ENCODE measurements around the gene STAU1. TPM values are rescaled to one million over a fixed set of nuclear protein-coding genes. Genes with fewer than 3 reads are reported as not detected.
A peak's percentile ranks its signal among the peaks of the same experiment; 100 is the strongest.

The STAU1 gene
- total and polyA plus RNA-seq, 8 donors: 18.9 to 62.8 (median 55.3) TPM

GRCh38 chr20:49161428-49162152 lies 26.5 kb downstream of the STAU1 start:
- peak in 1 of 4 donors; percentile 26 for ATAC-seq
- TF ChIP-seq, protein P1, sequence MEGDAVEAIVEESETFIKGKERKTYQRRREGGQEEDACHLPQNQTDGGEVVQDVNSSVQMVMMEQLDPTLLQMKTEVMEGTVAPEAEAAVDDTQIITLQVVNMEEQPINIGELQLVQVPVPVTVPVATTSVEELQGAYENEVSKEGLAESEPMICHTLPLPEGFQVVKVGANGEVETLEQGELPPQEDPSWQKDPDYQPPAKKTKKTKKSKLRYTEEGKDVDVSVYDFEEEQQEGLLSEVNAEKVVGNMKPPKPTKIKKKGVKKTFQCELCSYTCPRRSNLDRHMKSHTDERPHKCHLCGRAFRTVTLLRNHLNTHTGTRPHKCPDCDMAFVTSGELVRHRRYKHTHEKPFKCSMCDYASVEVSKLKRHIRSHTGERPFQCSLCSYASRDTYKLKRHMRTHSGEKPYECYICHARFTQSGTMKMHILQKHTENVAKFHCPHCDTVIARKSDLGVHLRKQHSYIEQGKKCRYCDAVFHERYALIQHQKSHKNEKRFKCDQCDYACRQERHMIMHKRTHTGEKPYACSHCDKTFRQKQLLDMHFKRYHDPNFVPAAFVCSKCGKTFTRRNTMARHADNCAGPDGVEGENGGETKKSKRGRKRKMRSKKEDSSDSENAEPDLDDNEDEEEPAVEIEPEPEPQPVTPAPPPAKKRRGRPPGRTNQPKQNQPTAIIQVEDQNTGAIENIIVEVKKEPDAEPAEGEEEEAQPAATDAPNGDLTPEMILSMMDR (IDR thresholded peaks at IDR 0.05): no peak
- no peak overlapping the region for H3K27ac ChIP-seq
- no peak overlapping the region for H3K4me3 ChIP-seq
- WGBS, 2 donors: 80 to 82% methylated on average over 6 of the region's 6 CpGs
- no peak for DNase-seq
- FAIRE-seq: no peak
- peaks cover 5 to 8% (median 6%) of the 10 kb centered on the region in 3 donors for H3K4me1 ChIP-seq
- intact Hi-C loops (cut with DNase I): no loop called here
- H3K9me3 ChIP-seq: no peaks in the 10 kb centered on the region
- H3K36me3 ChIP-seq: no peaks in the 10 kb centered on the region
- no peaks in the 10 kb centered on the region for H3K27me3 ChIP-seq

DNA sequence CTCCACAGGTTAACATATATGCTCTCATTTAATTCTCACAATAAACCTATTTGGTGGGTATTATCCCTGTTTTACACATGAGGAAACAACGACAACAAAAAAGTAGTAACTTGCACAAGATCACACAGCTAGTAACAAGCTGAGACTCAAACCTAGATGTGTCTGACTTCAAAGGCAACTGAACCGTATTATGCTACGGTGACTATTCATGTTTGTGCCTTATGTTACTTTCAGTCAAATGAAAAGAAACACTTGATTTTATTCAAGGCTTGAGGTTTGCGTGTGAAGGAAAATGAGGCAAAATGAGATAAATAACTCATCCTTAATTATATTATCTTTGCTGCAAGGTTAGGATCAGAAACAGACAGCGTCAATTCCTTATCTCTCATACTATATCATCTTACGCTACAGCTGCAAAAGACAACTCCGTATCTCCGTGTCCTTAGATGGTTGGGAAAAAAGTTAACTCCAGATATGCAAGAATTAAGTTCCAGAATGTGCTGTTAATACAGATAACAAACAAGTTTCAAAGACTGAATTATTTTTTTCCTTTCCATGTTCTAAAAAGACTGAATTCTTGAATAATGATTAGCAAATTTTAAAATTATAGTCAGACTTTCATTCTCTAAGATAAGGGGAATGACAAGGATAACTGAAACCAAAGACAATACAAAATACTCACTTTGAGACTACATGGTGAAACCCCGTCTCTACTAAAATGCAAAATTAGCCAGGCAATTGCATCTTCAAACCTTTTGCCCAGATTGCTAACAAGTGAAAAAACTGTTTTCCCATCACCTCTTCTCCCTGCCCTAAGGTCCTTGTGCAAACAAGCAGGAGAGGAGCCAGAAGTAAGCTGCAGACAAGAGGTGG lies 27.8 kb downstream of the STAU1 start:
- no peaks in the 10 kb centered on the region for H3K36me3 ChIP-seq
- FAIRE-seq: no peak
- DNase-seq: no peak
- no peaks in the 10 kb centered on the region for H3K27me3 ChIP-seq
- peaks cover 0 to 6% (median 3%) of the 10 kb centered on the region in 3 donors for H3K4me1 ChIP-seq
- intact Hi-C loops (cut with DNase I): no loop called here
- ATAC-seq: no peak
- H3K4me3 ChIP-seq: no peak overlapping the region
- TF ChIP-seq, protein P1 (IDR thresholded peaks at IDR 0.05): no peak
- 62 to 68% methylated on average over 9 of the region's 9 CpGs for WGBS, 2 donors
- no peak overlapping the region for H3K27ac ChIP-seq
- no peaks in the 10 kb centered on the region for H3K9me3 ChIP-seq

- TF ChIP-seq, protein P1 (IDR thresholded peaks at IDR 0.05): no peak
- 97 to 100% methylated on average over 2 of the region's 2 CpGs for WGBS, 2 donors
Measured at GRCh38 chr20:49157146-49157545, 31.0 kb downstream of the STAU1 start.

DNA sequence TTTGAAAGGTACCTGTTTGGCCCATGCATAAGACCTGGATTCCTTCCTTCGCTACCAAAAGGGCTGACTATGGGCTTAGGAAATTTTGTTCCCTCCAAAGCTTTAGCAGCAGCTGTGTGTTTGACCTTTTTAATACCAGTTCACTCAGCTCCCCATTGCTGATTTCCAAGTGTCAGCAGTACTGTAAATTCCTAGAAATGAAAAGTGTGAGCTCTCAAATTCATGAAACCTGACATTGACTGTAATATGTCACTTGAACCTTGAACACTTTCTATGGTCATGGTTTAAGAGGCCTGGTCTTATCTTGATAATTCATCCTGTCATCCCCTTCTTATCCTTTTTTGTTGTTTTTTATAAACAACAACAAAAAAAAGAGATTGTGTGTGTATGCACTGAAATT lies 31.7 kb downstream of the STAU1 start:
- no peak for FAIRE-seq
- 97 to 98% methylated on average over 1 of the region's 1 CpG for WGBS, 2 donors

More at GRCh38 chr20:49157146-49157545, 31.0 kb downstream of the STAU1 start:
- H3K27me3 ChIP-seq: no peaks in the 10 kb centered on the region
- H3K27ac ChIP-seq: no peak overlapping the region
- no peak for FAIRE-seq
- intact Hi-C loops (cut with DNase I): no loop called here
- H3K9me3 ChIP-seq: no peaks in the 10 kb centered on the region
- H3K36me3 ChIP-seq: peaks cover 0 to 6% (median 0%) of the 10 kb centered on the region in 3 donors
- no peak overlapping the region for H3K4me3 ChIP-seq
- H3K4me1 ChIP-seq: peaks cover 0 to 6% (median 3%) of the 10 kb centered on the region in 3 donors
- no peak for DNase-seq
- ATAC-seq: no peak

More for the DNA sequence above, 31.7 kb downstream of the STAU1 start:
- TF ChIP-seq, protein P1 (IDR thresholded peaks at IDR 0.05): no peak
- no peaks in the 10 kb centered on the region for H3K9me3 ChIP-seq
- H3K36me3 ChIP-seq: peaks cover 0 to 11% (median 0%) of the 10 kb centered on the region in 3 donors
- H3K27me3 ChIP-seq: no peaks in the 10 kb centered on the region
- no peak overlapping the region for H3K27ac ChIP-seq
- intact Hi-C loops (cut with DNase I): no loop called here
- DNase-seq (no peak), ATAC-seq (no peak)
- peaks cover 0 to 6% (median 3%) of the 10 kb centered on the region in 3 donors for H3K4me1 ChIP-seq
- no peak overlapping the region for H3K4me3 ChIP-seq
